ENCODE measurements around the gene ACACB.
"Not testable (repeated sequence)": the region's sequence is repeated elsewhere in the genome, so short reads cannot be mapped to it uniquely, and the experiment has no call there.

The ACACB gene

GRCh38 chr12:109140560-109140959 lies 24.2 kb downstream of the ACACB start:
- DNase-seq (ENCODE audit: low read depth) = no peak

- no peak for DNase-seq (ENCODE audit: low read depth)
Measured at GRCh38 chr12:109144224-109144623, 27.8 kb downstream of the ACACB start.

- not testable (repeated sequence) for DNase-seq (ENCODE audit: low read depth)
Measured at GRCh38 chr12:109147126-109147525, 30.7 kb downstream of the ACACB start.

- no peak for DNase-seq (ENCODE audit: low read depth)
Measured at GRCh38 chr12:109147954-109148353, 31.6 kb downstream of the ACACB start.

GRCh38 chr12:109150124-109150640 lies 33.8 kb downstream of the ACACB start:
- no peak for DNase-seq (ENCODE audit: low read depth)

- no peak for DNase-seq (ENCODE audit: low read depth)
Measured at GRCh38 chr12:109151457-109151856, 35.1 kb downstream of the ACACB start.

- no peak for DNase-seq (ENCODE audit: low read depth)
Measured at GRCh38 chr12:109153821-109154441, 37.5 kb downstream of the ACACB start.

GRCh38 chr12:109154451-109155438 lies 38.4 kb downstream of the ACACB start:
- DNase-seq (ENCODE audit: low read depth) = peak; percentile 52

GRCh38 chr12:109156036-109156435 lies 39.6 kb downstream of the ACACB start:
- no peak for DNase-seq (ENCODE audit: low read depth)

- DNase-seq (ENCODE audit: low read depth) = no peak
Measured at GRCh38 chr12:109156586-109156985, 40.2 kb downstream of the ACACB start.

GRCh38 chr12:109157986-109158385 lies 41.6 kb downstream of the ACACB start:
- DNase-seq (ENCODE audit: low read depth) = no peak

GRCh38 chr12:109160433-109160832 lies 44.0 kb downstream of the ACACB start:
- DNase-seq (ENCODE audit: low read depth) = no peak

- no peak for DNase-seq (ENCODE audit: low read depth)
Measured at GRCh38 chr12:109160873-109161272, 44.5 kb downstream of the ACACB start.

GRCh38 chr12:109162551-109162950 lies 46.2 kb downstream of the ACACB start:
- no peak for DNase-seq (ENCODE audit: low read depth)

- DNase-seq (ENCODE audit: low read depth) = no peak
Measured at GRCh38 chr12:109163167-109163566, 46.8 kb downstream of the ACACB start.

- no peak for DNase-seq (ENCODE audit: low read depth)
Measured at GRCh38 chr12:109165599-109165998, 49.2 kb downstream of the ACACB start.

GRCh38 chr12:109166371-109166770 lies 50.0 kb downstream of the ACACB start:
- no peak for DNase-seq (ENCODE audit: low read depth)

GRCh38 chr12:109167781-109168180 lies 51.4 kb downstream of the ACACB start:
- DNase-seq (ENCODE audit: low read depth) = no peak

GRCh38 chr12:109169262-109169661 lies 52.9 kb downstream of the ACACB start:
- DNase-seq (ENCODE audit: low read depth) = no peak

- DNase-seq (ENCODE audit: low read depth) = no peak
Measured at GRCh38 chr12:109169686-109170085, 53.3 kb downstream of the ACACB start.

GRCh38 chr12:109170324-109170723 lies 53.9 kb downstream of the ACACB start:
- DNase-seq (ENCODE audit: low read depth) = no peak

GRCh38 chr12:109172787-109173186 lies 56.4 kb downstream of the ACACB start:
- not testable (repeated sequence) for DNase-seq (ENCODE audit: low read depth)
